COLO668 (cell line): ENCODE results near the gene ZER1.
"Not testable (repeated sequence)": the region's sequence is repeated elsewhere in the genome, so short reads cannot be mapped to it uniquely, and the experiment has no call there.

Experiments used
- DNase-seq: peaks from one replicate; lab custom pipeline; 2025; ENCODE audit not compliant: unreplicated experiment; lab: John Stamatoyannopoulos, UW

The ZER1 gene

DNA sequence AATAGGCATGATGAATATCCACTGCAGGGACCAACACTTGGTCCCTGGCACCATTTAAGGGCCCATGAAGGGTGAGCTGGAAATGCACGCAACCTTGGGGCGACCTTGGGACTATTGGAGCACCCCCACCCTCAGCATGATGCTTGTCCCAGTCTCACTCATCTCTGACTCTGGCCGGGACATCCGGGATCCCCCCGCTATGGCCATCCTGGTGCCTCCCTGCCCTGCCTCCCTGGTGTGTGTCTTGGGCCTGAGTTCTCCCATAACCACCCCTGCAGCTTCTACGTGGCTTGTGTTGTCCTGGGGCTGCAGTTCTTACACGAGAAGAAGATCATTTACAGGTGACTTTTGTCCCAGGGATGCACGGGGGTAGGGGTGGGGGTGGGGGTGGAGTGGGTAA, 53.7 kb downstream of the ZER1 start:
- DNase-seq, result no peak

DNA sequence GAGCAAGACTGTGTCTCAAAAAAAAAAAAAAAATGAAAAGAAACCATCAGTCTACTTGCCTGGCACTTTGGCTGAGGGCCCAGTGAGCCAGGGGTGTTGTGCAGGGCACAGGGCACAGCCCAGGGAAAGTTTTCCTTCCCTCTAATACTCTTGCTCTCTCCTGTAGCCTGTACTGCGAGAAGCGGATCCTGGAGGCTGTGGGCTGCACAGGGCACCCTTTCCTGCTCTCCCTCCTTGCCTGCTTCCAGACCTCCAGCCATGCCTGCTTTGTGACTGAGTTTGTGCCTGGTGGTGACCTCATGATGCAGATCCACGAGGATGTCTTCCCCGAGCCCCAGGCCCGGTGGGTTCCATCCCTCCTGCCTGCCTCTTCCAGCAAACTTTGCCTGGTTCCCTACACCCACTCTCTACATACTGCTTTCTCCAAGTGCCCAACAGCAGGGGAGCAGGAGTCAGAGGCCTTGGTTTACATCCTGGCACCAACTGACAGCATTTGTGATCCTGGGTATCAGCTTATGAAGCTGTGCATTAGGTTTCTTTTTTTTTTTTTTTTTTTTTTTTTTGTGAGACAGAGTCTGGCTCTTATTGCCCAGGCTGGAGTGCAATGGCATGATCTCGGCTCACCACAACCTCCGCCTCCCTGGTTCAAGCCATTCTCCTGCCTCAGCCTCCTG, 55.0 kb downstream of the ZER1 start:
- DNase-seq, result no peak

DNA sequence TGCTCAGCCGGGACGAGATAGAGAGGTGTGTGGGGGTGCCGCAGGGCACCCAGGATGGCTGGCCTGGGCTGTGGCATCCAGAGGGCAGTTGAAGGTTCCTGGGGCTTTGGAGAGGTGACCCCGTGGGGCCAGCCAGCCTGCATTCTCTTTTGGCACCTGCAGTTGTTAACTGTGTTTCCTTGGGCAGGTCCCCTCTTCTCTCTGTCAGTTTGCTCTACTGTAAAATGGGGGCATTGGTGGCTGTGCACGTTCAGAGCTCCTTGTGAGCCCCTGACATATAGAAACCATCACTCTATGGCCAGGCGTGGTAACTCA, 56.3 kb downstream of the ZER1 start:
- DNase-seq, result no peak

DNA sequence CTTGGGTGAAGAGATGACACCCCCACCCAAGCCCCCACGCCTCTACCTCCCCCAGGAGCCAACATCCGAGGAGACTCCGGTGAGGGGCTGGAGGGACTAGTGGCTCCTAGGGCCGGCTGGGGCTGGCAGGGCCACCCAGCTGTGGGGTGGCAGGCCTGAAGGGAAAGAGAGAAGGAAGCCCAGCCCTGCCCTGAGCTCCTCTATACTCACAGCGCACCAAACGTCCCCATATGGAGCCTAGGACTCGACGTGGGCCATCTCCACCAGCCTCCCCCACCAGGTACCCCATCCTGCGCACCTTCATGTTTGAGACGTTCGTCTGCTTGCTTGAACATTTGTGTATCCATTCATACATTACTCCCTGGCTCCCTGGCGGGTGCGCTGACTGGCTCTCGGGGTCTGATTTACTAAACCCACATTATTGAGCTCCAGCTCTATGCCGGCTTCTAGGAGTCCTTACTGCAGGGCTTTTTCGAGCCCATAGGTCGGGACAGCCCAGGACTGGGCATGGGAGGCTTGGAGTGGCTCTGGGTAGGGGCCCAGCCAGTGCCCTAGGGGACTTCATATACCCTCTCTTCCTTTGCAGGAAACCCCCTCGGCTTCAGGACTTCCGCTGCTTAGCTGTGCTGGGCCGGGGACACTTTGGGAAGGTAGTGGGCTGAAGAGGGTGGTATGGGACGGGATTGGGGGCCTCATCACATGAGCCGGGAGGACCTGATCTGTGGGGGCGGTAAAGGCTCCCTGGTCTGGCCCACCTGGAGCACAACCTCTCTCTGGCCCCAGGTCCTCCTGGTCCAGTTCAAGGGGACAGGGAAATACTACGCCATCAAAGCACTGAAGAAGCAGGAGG, 56.9 kb downstream of the ZER1 start:
- no peak for DNase-seq

DNA sequence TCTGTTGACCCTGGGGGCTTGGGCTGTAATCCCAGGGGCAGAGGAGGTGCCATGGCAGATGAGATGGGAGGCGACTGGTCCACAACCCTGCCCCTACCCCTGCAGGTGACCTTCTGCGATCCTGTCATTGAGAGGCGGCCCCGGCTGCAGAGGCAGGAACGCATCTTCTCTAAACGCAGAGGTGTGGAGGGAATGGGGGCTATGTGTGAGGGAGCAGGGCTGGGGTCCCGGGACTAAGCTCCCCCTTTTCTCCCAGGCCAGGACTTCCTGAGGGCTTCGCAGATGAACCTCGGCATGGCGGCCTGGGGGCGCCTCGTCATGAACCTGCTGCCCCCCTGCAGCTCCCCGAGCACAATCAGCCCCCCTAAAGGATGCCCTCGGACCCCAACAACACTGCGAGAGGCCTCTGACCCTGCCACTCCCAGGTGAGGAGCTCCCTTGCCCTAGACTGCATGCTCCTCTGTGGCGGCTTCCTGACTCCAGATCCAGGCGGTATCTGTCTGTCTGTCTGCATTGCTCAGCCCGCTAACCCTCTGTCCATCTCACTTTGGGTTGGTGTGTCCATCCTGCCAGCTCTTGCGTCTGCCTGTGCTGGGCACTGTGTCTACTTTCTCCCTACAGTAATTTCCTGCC, 57.7 kb downstream of the ZER1 start:
- no peak for DNase-seq

DNA sequence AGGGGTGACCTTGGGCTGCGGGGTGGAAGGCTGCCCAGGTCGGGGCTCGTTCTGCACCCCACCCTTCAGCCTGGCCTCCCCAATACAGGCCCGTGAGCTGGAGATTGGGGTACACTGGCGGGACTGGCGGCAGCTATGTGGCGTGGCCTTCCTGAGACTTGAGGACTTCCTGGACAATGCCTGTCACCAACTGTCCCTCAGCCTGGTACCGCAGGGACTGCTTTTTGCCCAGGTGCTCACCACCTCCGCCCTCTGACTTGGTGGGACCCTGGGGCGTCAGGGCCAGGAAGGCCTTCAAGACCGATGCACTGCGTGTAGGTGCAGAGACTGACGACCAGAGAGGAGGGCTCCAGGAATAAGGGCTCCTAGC, 58.3 kb downstream of the ZER1 start:
- no peak for DNase-seq

DNA sequence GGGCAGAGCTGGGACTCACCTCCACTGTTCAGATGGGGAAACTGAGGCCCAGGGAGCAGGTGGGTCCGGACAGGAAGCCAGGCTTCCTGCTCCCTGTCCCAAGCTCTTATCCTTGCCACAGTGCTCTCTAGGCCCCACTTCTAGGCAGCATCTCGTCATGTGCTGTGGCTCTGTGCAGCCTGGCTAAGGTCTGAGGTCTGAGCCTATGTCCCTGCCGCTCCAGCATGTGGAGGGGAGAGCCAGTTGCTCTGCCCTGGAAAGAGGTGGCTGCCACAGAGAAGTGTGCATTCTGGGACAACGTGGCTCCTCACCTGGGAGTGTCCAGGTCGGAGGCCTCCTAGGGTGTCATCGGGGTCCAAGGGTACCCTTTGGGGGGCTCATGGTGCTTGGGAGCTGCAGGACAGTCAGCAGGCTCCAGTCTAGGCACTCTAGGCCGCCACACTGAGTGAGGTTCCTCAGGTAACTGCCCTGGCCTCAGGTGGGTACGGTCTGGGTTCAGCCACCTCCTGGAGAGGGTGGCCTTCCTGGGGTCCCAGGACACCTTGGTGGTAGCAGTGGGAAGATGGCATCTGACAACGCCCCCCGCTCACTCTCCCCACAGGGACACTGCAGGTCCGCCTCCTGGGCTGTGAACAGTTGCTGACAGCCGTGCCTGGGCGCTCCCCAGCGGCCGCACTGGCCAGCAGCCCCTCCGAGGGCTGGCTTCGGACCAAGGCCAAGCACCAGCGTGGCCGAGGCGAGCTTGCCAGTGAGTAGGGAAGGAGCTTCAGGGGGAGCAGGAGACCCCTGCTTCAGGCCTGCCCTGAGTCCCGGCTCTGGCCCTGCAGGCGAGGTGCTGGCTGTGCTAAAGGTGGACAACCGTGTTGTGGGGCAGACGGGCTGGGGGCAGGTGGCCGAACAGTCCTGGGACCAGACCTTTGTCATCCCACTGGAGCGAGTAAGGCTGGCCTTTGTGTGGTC, 59.0 kb downstream of the ZER1 start:
- DNase-seq, result no peak

DNA sequence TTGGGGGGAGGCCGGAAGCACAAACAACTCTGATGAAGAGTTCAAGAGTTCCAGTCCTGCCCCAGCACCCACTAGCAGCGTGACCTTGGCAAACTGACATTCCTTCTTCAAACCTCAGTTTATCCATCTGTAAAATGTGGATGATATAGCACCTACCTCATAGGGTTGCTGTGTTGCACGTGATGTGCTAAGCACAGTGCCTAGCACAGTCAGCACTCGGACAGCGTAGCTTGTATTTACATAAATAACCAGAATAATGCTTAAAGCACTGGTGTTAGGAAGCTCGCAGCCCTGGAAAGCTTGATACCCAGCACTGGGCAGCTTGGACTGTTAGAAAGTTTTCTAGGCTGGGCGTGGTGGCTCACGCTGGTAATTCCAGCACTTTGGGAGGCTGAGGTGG, 64.3 kb downstream of the ZER1 start:
- no peak for DNase-seq

DNA sequence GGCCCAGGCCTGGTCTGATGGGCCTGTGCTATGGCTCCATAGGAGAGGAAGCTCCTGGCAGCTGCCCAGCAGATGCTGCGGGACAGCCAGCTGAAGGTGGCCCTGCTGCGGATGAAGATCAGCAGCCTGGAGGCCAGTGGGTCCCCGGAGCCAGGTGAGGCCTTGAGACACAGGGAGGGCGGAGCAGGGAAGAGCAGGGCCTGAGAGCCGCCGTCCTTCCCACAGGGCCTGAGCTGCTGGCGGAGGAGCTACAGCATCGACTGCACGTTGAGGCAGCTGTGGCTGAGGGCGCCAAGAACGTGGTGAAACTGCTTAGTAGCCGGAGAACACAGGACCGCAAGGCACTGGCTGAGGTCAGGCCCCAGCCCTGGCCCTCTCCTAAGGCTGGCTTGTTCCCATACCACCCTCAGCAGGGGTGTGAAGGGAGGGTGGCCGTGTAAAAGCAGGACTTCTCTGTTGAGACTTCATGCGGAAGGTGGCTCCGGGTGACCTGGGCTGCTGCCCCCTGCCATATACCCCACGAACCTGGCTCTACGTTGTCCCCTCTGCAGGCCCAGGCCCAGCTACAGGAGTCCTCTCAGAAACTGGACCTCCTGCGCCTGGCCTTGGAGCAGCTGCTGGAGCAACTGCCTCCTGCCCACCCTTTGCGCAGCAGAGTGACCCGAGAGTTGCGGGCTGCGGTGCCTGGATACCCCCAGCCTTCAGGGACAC, 64.9 kb downstream of the ZER1 start:
- DNase-seq, result no peak

DNA sequence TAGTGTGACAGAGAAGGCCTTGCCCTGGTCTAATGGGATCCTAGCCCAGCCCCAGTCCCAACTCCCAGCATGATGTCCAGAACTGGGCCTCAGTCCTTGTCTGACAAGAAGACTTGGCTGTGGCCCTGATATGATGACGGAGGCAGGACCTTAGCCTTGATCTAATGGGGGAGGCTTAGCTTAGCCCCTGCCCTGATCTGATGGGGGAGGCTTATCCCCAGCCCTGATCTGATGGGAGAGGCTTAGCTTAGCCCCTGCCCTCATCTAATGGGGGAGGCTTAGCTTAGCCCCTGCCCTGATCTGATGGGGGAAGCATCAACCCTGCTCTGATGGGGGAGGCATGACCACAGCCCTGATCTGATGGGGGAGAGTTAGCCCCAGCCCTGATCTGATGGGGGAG, 65.7 kb downstream of the ZER1 start:
- DNase-seq, result no peak

DNA sequence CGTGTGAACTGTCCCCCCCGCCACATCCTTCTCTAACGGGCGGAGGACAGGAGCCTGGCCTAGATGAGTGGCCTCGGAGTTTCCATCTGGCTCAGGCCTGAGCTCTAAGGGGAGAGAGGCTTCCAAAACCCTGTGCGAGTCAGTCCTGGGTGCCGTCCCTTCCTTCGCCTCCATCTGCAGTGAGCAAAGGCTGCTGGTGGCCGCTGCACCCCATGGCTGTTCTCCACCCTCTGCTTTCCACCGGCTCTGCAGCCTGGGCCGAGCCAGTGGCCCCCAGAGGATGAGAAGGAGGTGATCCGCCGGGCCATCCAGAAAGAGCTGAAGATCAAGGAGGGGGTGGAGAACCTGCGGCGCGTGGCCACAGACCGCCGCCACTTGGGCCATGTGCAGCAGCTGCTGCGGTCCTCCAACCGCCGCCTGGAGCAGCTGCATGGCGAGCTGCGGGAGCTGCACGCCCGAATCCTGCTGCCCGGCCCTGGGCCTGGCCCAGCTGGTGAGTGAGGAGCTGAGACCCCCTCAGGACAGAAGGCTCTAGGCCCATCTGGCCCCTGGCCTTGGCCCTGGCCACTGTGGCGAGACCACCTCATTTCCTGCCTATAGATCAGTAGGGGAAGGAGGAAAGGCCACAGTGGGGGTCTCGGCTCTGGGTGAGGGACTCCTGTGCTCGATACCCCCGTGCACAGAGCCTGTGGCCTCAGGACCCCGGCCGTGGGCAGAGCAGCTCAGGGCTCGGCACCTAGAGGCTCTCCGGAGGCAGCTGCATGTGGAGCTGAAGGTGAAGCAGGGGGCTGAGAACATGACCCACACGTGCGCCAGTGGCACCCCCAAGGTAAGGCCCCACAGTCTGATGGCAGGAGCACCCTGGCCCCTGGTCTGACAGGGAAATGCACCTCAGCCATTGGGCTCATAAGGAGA, 66.4 kb downstream of the ZER1 start:
- no peak for DNase-seq

DNA sequence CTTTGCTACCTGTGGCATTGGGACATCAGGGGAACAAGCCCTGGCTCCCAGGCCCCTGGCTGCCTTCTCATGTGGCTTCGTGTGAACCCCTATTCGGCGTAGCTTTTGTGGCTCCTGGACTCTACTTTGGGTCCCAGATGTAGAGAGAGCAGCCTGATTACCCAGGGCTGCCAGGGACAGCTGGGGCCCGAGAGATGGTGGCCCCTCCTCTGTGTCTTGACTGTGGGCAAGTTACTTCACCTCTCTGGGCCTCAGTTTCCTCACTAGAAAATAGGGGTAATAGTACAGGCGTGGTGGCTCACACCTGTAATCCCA, 67.4 kb downstream of the ZER1 start:
- DNase-seq, result no peak

DNA sequence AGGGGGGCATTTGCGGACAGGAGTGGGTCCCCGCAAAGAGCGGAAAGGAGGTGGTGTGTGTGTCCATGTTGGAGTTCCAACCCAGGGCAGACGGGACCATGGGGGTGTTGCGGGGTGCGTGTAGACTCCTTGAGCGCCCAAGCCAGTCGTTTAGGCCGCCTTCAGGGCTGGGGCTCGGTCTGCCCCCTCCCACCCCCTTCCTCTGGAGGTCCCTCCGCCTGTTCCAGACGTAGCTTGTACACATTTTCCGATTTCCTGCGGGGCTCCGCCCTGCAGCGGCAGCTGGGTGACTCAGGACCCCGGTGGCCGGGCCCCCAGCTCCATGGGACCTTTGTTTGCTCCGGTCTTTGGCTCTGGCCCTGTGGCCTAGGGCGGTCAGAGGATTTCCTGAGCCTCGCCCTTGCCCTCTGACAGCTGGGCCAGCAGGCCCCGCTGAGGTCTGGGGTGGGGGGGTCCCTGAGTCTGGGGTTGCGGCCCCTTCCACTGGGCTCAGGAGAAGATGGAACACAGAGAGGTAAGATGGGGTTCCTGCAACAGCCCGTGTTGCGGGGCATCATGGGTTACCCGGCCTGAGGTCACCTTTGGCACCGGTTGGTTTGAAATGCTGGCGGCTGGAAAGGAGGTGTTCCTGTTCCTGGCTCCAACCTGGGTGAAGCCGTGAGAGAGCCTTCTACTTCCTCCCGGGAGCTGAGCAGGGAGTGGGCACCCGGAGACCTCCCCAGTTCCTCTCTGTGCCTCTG, 67.9 kb downstream of the ZER1 start:
- DNase-seq, result no peak

DNA sequence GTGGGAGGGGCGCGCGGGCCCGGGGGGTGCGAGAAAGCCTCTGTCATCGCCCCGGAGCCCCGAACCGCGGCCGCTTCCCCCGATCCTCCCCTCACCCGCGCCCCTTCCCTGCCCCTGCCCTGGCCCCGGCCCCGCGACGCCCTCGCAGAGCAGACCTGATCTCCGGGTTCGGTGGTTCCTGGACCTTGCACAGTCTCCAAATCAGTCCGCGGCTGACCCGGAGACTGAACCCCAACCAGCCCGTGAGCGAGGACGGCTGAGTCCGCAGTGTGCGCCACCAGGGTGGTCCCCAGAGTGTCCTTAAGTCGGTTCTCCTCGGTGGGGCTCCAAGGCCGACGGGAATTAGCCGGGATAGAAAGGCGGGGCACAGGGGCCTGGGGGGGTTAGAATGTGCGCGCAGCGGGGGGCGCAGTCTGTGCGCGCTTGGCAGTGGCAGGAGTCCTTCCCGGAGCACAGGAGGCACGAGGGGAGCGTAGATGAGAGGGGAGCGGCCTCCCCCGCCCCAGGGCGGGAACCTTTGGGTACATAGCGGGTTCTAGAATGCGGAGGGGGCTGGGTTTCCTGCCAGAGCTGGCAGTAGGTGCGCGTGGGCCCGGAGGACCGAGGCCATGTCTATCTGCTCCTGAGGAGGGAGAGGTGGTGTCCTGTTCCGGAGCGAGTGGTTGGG, 68.6 kb downstream of the ZER1 start:
- peak; percentile 31 for DNase-seq

DNA sequence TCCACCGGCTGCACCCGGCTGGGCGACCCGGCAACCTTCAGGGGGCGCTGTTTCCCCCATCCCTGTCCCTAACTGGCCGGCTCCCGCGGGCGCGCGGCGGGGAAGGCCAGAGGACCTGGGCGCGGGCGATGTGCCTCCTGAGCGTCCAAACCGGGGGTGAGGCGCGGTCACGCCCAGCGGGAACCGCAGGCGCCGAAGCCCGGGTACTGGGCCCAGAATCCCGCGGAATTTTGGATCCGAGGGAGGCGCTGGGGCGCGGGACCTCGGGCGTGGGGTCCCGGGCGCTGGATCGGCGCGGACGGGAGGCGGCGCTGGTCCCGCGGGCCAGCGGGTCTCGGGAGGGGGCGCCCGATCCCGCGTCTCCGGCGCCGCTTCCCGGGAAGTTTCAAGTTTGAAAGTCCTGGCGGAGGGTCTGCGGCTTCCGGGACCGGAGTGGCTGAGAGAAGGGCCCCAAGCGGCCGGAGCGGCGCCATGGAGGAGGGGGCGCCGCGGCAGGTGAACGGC, 69.2 kb downstream of the ZER1 start, which contains the start of gene PKN3:
Gene PKN3 (plus strand): TSS at position 59 of the 504 bp plus-strand sequence. CDS start 413 bp downstream, at position 472.
- peak; percentile 92 for DNase-seq

DNA sequence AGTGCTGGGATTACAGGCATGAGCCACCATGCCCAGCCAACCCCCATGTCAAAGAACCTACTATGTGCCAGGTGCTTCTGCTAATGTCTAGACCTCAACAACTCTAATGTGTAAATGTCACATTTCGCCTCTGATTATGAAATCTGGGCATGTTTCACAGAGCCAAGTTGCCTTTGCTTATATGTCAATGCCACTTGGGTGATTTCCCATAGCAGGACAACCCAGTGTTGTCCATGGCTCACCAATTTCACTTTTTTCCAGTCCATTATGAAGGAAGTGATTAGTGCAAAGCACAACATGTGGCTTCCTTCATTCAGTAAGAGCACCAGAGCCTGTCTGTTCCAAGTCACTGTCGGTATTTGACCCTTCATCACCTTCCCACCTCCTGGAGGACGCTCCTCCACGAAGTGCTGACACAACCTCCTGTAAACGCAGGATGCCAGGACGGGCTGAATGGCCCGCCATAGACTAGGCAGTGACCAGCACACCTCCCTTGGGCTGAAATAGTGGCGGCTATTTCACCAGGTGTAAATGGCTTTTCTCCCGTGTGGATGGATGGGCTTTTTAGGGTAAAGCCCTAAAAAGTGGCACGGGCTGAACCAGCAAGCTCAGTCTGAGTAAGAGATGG, 70.4 kb downstream of the ZER1 start:
- DNase-seq, result no peak

DNA sequence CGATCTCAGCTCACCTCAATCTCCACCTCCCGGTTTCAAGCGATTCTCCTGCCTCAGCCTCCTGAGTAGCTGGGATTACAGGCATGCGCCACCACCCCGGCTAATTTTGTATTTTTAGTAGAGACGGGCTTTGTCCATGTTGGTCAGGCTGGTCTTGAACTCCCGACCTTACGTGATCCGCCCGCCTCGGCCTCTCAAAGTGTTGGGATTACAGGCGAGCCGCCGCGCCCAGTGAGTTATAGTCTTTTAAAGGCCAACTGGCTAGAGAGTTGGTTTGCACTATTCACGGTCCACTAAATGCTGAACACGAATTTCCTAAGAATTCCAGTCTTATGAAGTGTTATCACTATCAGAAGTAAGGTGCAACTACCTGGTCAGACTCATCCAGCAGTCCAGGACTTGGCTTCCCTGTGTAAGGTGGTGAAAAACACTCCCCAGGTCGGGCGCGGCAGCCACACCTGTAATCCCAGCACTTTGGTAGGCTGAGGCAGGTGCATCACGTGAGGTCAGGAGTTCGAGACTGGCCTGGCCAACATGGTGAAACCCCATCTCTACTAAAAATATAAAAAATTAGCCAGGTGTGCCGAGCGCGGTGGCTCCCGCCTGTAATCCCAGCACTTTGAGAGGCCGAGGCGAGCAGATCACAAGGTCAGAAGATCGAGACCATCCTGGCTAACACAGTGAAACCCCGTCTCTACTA, 72.5 kb downstream of the ZER1 start:
- not testable (repeated sequence) for DNase-seq
